Keratinocyte (primary cell): ENCODE measurements around the gene RHEX. TPM values are rescaled to one million over a fixed set of nuclear protein-coding genes. Genes with fewer than 3 reads are reported as not detected.
"Not testable (repeated sequence)": the region's sequence is repeated elsewhere in the genome, so short reads cannot be mapped to it uniquely, and the experiment has no call there.

Experiments used
- DNase-seq: peaks from one replicate; pipeline ENCODE4 v3.0.0-alpha.2; 2011; ENCODE audit warnings: low read depth, missing footprints, low spot score
- FAIRE-seq: peaks from 2 replicates; lab custom pipeline; 2011; peaks lifted over from hg19 to GRCh38; lab: Jason Lieb, UNC
- H2AFZ ChIP-seq: 2 replicates; pipeline ENCODE4 v1.6.0; 2012; ENCODE audit warnings: low read length, control low read depth, inconsistent platforms; ENCODE audit not compliant: control insufficient read depth
- H3K27ac ChIP-seq: 2 replicates; pipeline ENCODE4 v1.5.1; 2011; ENCODE audit warnings: low read length; ENCODE audit not compliant: control insufficient read depth, insufficient read depth
- H3K27me3 ChIP-seq: 3 replicates; pipeline ENCODE4 v1.6.0; 2011; ENCODE audit warnings: low read length; ENCODE audit not compliant: control insufficient read depth, insufficient read depth; ENCODE audit errors: extremely low read depth
- H3K36me3 ChIP-seq, 2 experiments: 2 replicates in 1 of 2; 3 replicates in 1 of 2; pipeline ENCODE4 v1.5.1; 2011; ENCODE audit warnings: low read length in 2 of 2, mild to moderate bottlenecking in 1 of 2; ENCODE audit not compliant: control insufficient read depth in 2 of 2, insufficient read depth in 2 of 2; ENCODE audit errors: extremely low read depth in 1 of 2
- H3K4me1 ChIP-seq: 3 replicates; pipeline ENCODE4 v1.5.1; 2011; ENCODE audit warnings: low read length; ENCODE audit not compliant: control insufficient read depth, insufficient read depth; ENCODE audit errors: extremely low read depth
- H3K4me2 ChIP-seq: 3 replicates; pipeline ENCODE4 v1.6.0; 2011; ENCODE audit warnings: low read depth, low read length; ENCODE audit not compliant: control insufficient read depth, insufficient read depth; ENCODE audit errors: extremely low read depth
- H3K4me3 ChIP-seq, 3 experiments: fragments of 200-600 bp in 1 of 3; sonication (generic) in 1 of 3; 2 replicates in 2 of 3; 3 replicates in 1 of 3; pipeline ENCODE4 v1.5.1; 2011 to 2016; ENCODE audit warnings: low read length in 3 of 3, mild to moderate bottlenecking in 3 of 3, control low read depth in 2 of 3, inconsistent platforms in 1 of 3, low read depth in 1 of 3, mixed read lengths in 1 of 3, mixed run types in 1 of 3, moderate library complexity in 1 of 3; ENCODE audit not compliant: control insufficient read depth in 2 of 3, insufficient read depth in 2 of 3; ENCODE audit errors: extremely low read depth in 1 of 3
- H3K79me2 ChIP-seq: 2 replicates; pipeline ENCODE4 v1.6.0; 2012; ENCODE audit warnings: low read length; ENCODE audit not compliant: control insufficient read depth, insufficient read depth
- H3K9ac ChIP-seq: 3 replicates; pipeline ENCODE4 v1.6.0; 2011; ENCODE audit warnings: low read length; ENCODE audit not compliant: control insufficient read depth, insufficient read depth; ENCODE audit errors: extremely low read depth
- H3K9me1 ChIP-seq: 3 replicates; pipeline ENCODE4 v1.6.0; 2011; ENCODE audit warnings: low read length; ENCODE audit not compliant: control insufficient read depth, insufficient read depth; ENCODE audit errors: extremely low read depth
- H3K9me3 ChIP-seq: 2 replicates; pipeline ENCODE4 v1.5.1; 2012; ENCODE audit warnings: low read depth, low read length; ENCODE audit not compliant: control insufficient read depth
- H4K20me1 ChIP-seq: 3 replicates; pipeline ENCODE4 v1.6.0; 2011; ENCODE audit warnings: low read length; ENCODE audit not compliant: control insufficient read depth, insufficient read depth; ENCODE audit errors: extremely low read depth
- CTCF ChIP-seq, 3 experiments: IDR thresholded peaks in 1 of 3; conservative IDR thresholded peaks in 1 of 3; optimal IDR thresholded peaks in 1 of 3; 2 replicates in 2 of 3; 3 replicates in 1 of 3; pipeline versions ENCODE3 to v1.5.1; 2011; ENCODE audit warnings: low read length in 3 of 3, mild to moderate bottlenecking in 3 of 3, moderate library complexity in 2 of 3, control low read depth in 1 of 3, inconsistent platforms in 1 of 3; ENCODE audit not compliant: insufficient read depth in 2 of 3; ENCODE audit errors: extremely low read depth in 1 of 3
- EZH2 ChIP-seq: IDR thresholded peaks from one replicate; pipeline ENCODE4 v1.6.1; 2012; ENCODE audit warnings: inconsistent platforms, mild to moderate bottlenecking, low read length, moderate library complexity
- dilution Hi-C: fragments of 300-500 bp; cut with MboI; formaldehyde crosslinking; loops from one replicate; pipeline ENCODE4 v1.7.0; 2020; ENCODE audit warnings: low sequenced_read_pairs; ENCODE audit not compliant: extremely low pct_ligation_motif_present
- polyA plus RNA-seq, 5 experiments: library from polyadenylated mRNA; depleted of rRNA in 3 of 5; stranded (reverse) in 3 of 5; stranded (forward) in 1 of 5; unstranded in 1 of 5; fragments of >200 nt; gene quantifications; 1 replicate in 1 of 5; 2 replicates in 3 of 5; 3 replicates in 1 of 5; pipeline versions ENCODE4 v1.2.1 to v1.2.3, GENCODE V29; 2011 to 2012; ENCODE audit warnings: missing spikeins in 2 of 5, low read depth in 1 of 5, low replicate concordance in 1 of 5

Gene RHEX
- polyA plus RNA-seq, 1 donor (not counting 4 experiments of a cell fraction or from before 2014, with no cell fraction given): not detected

GRCh38 chr1:206050655-206051235, 2.2 kb upstream of the RHEX start:
- Histone ChIP-seq H3K9ac (no peak overlapping the region), H3K4me3 (no peak overlapping the region), H3K4me2 (no peak overlapping the region), H3K27ac (no peak overlapping the region), H3K9me1 (no peaks in the 10 kb centered on the region), H3K36me3 (no peaks in the 10 kb centered on the region), H3K9me3 (no peaks in the 10 kb centered on the region), H3K79me2 (no peaks in the 10 kb centered on the region), H4K20me1 (no peaks in the 10 kb centered on the region), H3K27me3 (no peaks in the 10 kb centered on the region), H3K4me1 (peaks cover 7% of the 10 kb centered on the region), H2AFZ (no peak overlapping the region)
- dilution Hi-C loops: no loop called here
- DNase-seq (peak; percentile 30), FAIRE-seq (no peak)
- TF ChIP-seq CTCF (optimal IDR thresholded peaks at IDR 0.05 in 1 of 3, IDR thresholded peaks at IDR 0.05 in 1 of 3, conservative IDR thresholded peaks at IDR 0.05 in 1 of 3; ENCODE audit: extremely low read depth in 1 of 3, insufficient read depth in 2 of 3, low read length in 3 of 3) (no peak), EZH2 (no peak)

GRCh38 chr1:206052231-206052865, 625 bp upstream of the RHEX start:
- FAIRE-seq, H3K9ac ChIP-seq, H3K27me3 ChIP-seq, H4K20me1 ChIP-seq, H2AFZ ChIP-seq, H3K4me1 ChIP-seq, H3K27ac ChIP-seq, H3K4me2 ChIP-seq, H3K9me3 ChIP-seq, H3K36me3 ChIP-seq, dilution Hi-C loops, H3K4me3 ChIP-seq, H3K9me1 ChIP-seq, H3K79me2 ChIP-seq, DNase-seq: not testable (repeated sequence)

- H3K9me1 ChIP-seq, dilution Hi-C loops, H3K79me2 ChIP-seq, H3K4me3 ChIP-seq, H3K9ac ChIP-seq, H3K27ac ChIP-seq, H3K27me3 ChIP-seq, H3K36me3 ChIP-seq, H3K9me3 ChIP-seq, H3K4me2 ChIP-seq, DNase-seq, H4K20me1 ChIP-seq, H2AFZ ChIP-seq, H3K4me1 ChIP-seq, FAIRE-seq: not testable (repeated sequence)
Measured at GRCh38 chr1:206053616-206054015, 643 bp downstream of the RHEX start.

GRCh38 chr1:206055069-206055625, 2.2 kb downstream of the RHEX start:
- dilution Hi-C loops, H3K27ac ChIP-seq, DNase-seq, H3K4me1 ChIP-seq, H3K79me2 ChIP-seq, H3K9ac ChIP-seq, H3K9me3 ChIP-seq, H3K36me3 ChIP-seq, H2AFZ ChIP-seq, H3K4me2 ChIP-seq, FAIRE-seq, H4K20me1 ChIP-seq, H3K9me1 ChIP-seq, H3K4me3 ChIP-seq, H3K27me3 ChIP-seq: not testable (repeated sequence)
